HG02884 (cell line): ENCODE data around the gene LGR6.
"Not testable (repeated sequence)": the region's sequence is repeated elsewhere in the genome, so short reads cannot be mapped to it uniquely, and the experiment has no call there.

Source experiments
- ATAC-seq: cut with Tn5 transposase; IDR thresholded peaks from one replicate; pipeline ENCODE4 v1.9.1; 2021; ENCODE audit warnings: mild to moderate bottlenecking, moderate library complexity; ENCODE audit not compliant: unreplicated experiment

Gene LGR6

GRCh38 chr1:202311875-202312635 lies 118.5 kb downstream of the LGR6 start:
- no peak for ATAC-seq

GRCh38 chr1:202315576-202316168 lies 122.1 kb downstream of the LGR6 start:
- ATAC-seq, result no peak

GRCh38 chr1:202316186-202316585 lies 122.6 kb downstream of the LGR6 start:
- ATAC-seq, result no peak

- no peak for ATAC-seq
These were observed 124.6 kb downstream of the LGR6 start for GRCh38 chr1:202317941-202318925.

GRCh38 chr1:202319381-202320080 lies 125.9 kb downstream of the LGR6 start:
- no peak for ATAC-seq

GRCh38 chr1:202320081-202320405 lies 126.4 kb downstream of the LGR6 start:
- ATAC-seq, result no peak

- ATAC-seq, result no peak
These were observed 130.1 kb downstream of the LGR6 start for GRCh38 chr1:202323731-202324130.

- ATAC-seq, result no peak
These were observed 131.0 kb downstream of the LGR6 start for GRCh38 chr1:202324646-202325045.

GRCh38 chr1:202329891-202330290 lies 136.3 kb downstream of the LGR6 start:
- ATAC-seq, result no peak

GRCh38 chr1:202333861-202334260 lies 140.3 kb downstream of the LGR6 start:
- ATAC-seq, result no peak

- no peak for ATAC-seq
These were observed 150.2 kb downstream of the LGR6 start for GRCh38 chr1:202343652-202344349.

- no peak for ATAC-seq
These were observed 154.5 kb downstream of the LGR6 start for GRCh38 chr1:202348005-202348508.

- ATAC-seq, result peak; percentile 96
These were observed 155.1 kb downstream of the LGR6 start, which contains the start of gene PPP1R12B for GRCh38 chr1:202348509-202349205. PPP1R12B (plus strand) TSS chr1:202348699; CDS start chr1:202348852, 153 bp downstream.

- ATAC-seq, result no peak
These were observed 155.8 kb downstream of the LGR6 start for GRCh38 chr1:202349206-202349928.

GRCh38 chr1:202351725-202352124 lies 158.1 kb downstream of the LGR6 start:
- ATAC-seq, result no peak

GRCh38 chr1:202352583-202353197 lies 159.1 kb downstream of the LGR6 start:
- ATAC-seq, result not testable (repeated sequence)

GRCh38 chr1:202355944-202356553 lies 162.4 kb downstream of the LGR6 start:
- no peak for ATAC-seq

- no peak for ATAC-seq
These were observed 163.9 kb downstream of the LGR6 start for GRCh38 chr1:202357506-202357905.
